ENCODE results near the gene BNC2.

The BNC2 gene

DNA sequence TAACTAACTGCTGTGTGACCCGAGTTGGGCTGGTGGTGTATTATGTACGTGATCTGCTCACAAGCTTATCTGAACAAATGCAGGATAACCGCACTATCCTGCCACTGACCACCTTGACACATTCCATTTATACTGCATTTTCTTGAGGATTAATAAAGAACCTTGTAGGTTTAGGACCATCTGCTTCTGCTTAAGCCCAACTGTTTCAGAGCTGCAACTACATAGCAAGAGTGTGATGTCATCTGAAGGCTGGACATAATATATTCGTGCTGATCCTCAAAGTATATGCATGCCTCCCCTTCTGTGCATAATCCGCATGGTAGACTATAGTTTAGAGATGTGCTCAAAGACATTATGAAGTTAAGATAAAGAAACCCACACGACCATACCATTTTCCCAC lies 435.9 kb downstream of the BNC2 start:
- no peak for DNase-seq

DNA sequence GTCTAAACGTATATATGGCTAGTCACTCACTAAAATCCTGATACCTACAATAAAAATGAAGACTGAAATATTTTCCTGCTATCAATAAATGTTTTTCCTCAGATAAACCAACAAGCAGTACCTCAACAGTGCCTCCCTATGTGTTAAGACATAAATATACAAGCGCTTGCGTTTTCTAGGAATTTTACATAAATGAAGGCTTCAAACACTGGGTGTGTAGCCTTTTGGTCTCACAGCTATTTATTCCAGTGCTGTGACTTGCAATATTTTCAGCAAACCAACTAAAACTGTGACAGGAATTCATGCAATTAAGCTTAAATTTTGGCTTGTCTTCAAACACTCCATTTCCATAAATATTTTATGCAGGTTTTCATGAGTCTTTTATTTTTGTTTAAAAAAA lies 437.0 kb downstream of the BNC2 start:
- DNase-seq, result no peak

- no peak for DNase-seq
Observed at GRCh38 chr9:16431666-16432392, 438.6 kb downstream of the BNC2 start.

- no peak for DNase-seq
Observed at GRCh38 chr9:16429671-16430070, 440.8 kb downstream of the BNC2 start.

GRCh38 chr9:16427873-16428427 lies 442.5 kb downstream of the BNC2 start:
- no peak for DNase-seq

DNA sequence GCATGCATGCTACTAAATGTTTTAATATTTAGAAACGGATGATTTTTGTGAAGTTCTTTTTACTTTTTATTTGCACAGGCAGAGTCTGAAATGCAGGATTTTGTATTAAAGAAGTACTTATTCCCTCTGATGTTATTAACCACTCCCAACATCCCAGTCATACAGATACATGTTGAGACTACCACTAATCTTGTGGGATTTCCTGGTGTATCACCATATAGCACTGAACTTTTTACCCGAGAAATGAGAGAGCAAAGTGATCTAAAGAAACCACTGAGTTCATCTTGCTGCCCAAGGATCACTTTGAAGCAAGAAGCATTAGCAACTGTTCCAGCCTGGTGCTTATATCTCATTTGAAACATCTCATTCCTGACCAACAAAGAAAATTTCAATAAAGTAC lies 443.8 kb downstream of the BNC2 start:
- DNase-seq, result no peak

- no peak for DNase-seq
Observed at GRCh38 chr9:16425562-16426231, 444.8 kb downstream of the BNC2 start.

- no peak for DNase-seq
Observed at GRCh38 chr9:16422114-16422513, 448.4 kb downstream of the BNC2 start.

DNA sequence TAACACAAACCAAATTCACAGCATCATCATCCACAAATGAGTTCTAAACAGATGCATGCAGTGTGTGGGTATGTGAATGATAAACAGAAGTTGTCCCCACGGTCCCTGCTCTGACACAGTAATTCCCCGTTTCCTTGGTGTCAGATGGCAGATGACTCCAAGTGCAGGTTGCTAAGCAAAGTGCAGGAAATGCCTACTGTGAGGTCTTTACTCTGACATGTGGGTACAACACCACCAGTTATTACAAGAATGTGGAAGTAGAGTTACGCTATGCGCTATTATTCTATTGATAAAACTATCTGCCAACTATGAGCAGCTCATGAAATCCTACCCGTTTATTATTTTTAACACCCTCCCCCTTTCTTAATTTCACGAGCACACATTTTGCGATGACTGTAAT lies 448.9 kb downstream of the BNC2 start:
- DNase-seq, result no peak

DNA sequence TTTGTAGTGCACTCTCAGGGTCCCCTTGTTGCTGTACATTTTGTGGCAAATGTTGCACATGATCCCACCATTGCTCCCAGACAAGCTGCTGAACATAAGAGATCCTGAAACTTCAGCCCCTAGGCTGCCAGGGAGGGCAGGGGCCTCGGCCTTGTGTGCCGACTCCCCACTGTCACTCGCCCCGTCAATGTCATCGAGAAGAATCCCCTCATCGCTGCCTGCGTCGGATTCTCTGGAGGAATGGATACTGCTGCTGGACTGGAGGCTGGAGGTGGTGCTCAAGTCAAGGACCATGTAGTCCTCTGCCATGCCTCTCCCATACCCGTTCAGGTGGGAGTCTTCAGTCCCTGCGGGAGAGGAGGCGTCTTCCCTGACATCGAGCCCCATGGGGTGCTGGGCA lies 451.3 kb downstream of the BNC2 start:
- DNase-seq, result no peak

DNA sequence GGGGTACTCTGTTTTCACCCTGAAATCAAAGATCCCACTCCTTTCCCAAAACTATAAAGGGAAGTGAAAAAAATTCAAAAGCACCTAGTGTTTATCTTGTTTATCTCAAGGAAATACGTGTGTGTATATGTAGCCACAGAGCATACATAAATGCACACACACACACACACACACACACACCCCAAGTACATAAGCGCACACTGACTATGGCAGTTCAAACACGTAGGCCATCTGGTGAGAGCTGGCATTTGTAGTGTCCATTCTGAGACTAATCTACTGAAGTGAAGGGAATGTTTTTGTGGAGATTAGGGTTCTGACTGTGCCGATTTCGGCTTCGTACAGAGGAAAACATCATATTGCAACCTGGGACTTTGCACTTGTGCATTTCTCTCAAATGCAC lies 451.7 kb downstream of the BNC2 start:
- DNase-seq, result no peak

- DNase-seq, result peak; percentile 17
Observed at GRCh38 chr9:16417749-16418148, 452.7 kb downstream of the BNC2 start.

GRCh38 chr9:16417161-16417560 lies 453.3 kb downstream of the BNC2 start:
- peak; percentile 63 for DNase-seq

- no peak for DNase-seq
Observed at GRCh38 chr9:16414451-16414850, 456.0 kb downstream of the BNC2 start.

GRCh38 chr9:16413509-16414016 lies 456.9 kb downstream of the BNC2 start:
- peak; percentile 96 for DNase-seq

DNA sequence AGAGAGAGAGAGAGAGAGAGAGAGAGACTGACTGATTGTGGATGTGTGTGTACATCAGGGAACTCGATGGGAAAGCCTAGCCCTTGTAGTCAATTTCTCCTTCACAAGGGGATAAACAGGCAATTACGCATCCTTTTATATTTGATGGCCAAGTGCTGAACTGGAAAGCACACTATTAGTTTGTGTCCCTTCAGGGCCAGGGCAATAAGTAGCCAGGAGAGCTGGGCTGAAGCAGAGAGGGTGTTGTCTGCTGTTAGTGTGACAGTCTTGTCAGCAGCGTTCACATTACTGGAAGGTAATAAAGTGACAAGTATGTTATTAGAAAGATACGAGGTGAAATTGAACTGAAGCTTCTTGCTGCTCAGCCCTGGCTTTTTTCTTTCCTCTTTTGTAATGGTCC lies 457.7 kb downstream of the BNC2 start:
- no peak for DNase-seq

GRCh38 chr9:16411311-16411710 lies 459.2 kb downstream of the BNC2 start:
- DNase-seq, result no peak

DNA sequence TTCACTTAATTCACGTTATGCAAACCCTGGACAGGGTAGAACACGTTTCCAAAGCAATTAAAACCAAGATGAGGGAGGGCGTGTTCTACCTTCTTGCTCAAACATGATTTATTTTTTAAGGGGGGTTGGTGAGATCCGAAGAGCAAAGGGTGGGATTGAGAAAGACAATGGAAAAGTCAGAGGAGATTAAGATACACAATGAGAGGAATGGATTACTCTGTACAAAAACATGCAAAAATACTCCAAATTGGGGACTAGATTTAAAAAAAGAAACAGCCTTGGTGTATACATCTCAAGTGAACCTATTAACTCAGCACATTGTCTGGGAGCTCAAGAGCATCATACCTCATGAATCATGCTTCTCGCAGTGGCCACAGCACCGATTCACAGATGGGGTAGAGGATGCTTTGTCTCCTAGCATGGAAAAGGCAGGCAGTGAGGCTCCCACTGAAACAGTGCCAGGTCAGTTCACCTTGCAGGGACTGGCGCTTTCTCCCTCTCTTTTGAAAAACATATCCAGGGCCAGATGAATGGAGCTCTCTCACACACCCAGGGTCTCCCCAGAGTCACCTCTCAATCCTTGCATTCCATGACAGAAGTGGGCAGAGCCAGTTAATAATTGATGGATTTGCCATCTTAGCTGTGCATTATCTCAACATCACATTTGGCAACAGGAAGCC lies 459.7 kb downstream of the BNC2 start:
- no peak for DNase-seq

DNA sequence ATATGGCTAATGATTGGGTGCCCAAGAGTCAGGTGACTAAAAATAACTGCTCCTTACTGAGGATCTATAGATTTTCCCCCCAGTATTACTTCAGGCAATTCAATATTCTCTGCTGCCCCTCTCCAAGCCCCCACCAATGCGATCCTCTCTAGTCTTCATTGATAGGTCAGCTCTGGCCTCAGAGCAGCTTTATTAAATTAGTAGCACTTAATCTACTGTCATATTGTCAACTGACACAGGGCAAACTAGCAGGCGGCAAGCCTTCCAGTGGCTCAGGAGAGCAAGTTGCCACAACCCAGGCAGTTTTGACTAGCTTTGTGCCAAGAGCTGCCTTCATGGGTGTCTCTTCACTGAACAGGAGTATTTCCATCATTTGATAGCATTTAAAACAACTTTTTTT lies 462.9 kb downstream of the BNC2 start:
- no peak for DNase-seq

- DNase-seq, result no peak
Observed at GRCh38 chr9:16406526-16407225, 463.8 kb downstream of the BNC2 start.

DNA sequence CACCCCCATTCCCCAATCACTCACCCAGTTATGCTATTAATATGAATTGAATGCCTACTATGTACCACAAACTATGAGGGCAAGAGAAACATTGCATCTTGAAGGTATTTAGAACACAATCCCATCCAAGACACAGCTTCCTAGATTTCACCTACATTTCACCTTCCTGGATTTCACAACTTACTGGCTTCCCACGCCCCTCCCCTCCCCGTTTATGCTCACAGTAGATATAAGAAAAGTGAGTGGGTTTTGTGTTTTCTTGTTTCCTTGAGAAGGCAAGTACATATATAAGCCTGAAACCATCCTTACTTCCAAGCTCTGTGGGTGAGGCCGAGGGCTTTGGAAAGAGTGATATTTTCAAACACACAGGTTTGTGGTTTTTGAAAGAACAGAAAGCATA lies 465.0 kb downstream of the BNC2 start:
- no peak for DNase-seq

GRCh38 chr9:16401701-16402100 lies 468.8 kb downstream of the BNC2 start:
- DNase-seq, result peak; percentile 53

DNA sequence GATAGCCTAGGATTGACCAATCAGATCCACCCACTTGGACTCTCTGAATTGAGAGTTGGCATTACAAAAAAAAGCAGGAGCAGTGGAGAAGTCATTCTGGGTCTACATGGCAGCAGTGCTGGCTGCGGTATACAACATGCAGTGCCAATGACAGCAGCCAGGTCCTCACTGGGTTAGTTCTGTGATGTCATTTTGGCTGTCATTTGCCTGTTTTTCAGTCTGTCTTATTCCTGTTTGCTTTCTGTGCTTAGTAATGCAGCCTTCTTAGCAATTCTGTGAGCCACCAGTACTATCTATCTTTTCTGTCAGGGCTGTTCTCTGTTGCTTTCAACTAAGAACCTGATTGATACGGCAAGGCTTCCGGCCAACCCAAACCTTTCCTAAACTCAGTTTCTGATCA lies 471.8 kb downstream of the BNC2 start:
- DNase-seq, result no peak

Data from MV-4-11 (cell line).